H1 (cell line): ENCODE measurements around the gene TNFRSF8. TPM values are rescaled to one million over a fixed set of nuclear protein-coding genes. Genes with fewer than 3 reads are reported as not detected.

Experiments
- CTCF ChIA-PET: fragments of 300-600 bp; sonication (Branson Sonifier 250); formaldehyde crosslinking; loops from one replicate; lab custom pipeline; 2021; ENCODE audit not compliant: partially characterized antibody; lab: Charles Lee
- POLR2A ChIA-PET: fragments of 300-600 bp; sonication (Branson Sonifier 250); formaldehyde crosslinking; loops from one replicate; lab custom pipeline; 2021; ENCODE audit warnings: inconsistent platforms; ENCODE audit not compliant: partially characterized antibody; lab: Charles Lee
- DNase-seq, 2 experiments: peaks; one replicate each; pipeline versions ENCODE4 v3.0.0 to v3.0.0-alpha.2; 2010 to 2022; ENCODE audit warnings: low spot score in 2 of 2, low read depth in 1 of 2, mixed read lengths in 1 of 2
- FAIRE-seq: peaks from 2 replicates; lab custom pipeline; 2011; peaks lifted over from hg19 to GRCh38; lab: Jason Lieb, UNC
- H2AFZ ChIP-seq: 2 replicates; pipeline ENCODE4 v1.8.1; 2012; ENCODE audit warnings: low read length, inconsistent platforms
- H2AK5ac ChIP-seq: 2 replicates; pipeline ENCODE4 v1.6.1; 2013; ENCODE audit warnings: low read depth, low read length
- H2BK120ac ChIP-seq: replicated peaks from 2 replicates; pipeline ENCODE3; 2013; ENCODE audit warnings: low read depth, low read length, inconsistent platforms
- H2BK12ac ChIP-seq: 2 replicates; pipeline ENCODE4 v1.6.1; 2013; ENCODE audit warnings: low read depth, low read length
- H2BK15ac ChIP-seq: 2 replicates; pipeline ENCODE4 v1.6.1; 2013; ENCODE audit warnings: low read length
- H2BK20ac ChIP-seq: 2 replicates; pipeline ENCODE4 v1.6.1; 2013; ENCODE audit warnings: low read length
- H2BK5ac ChIP-seq: 2 replicates; pipeline ENCODE4 v1.6.1; 2013; ENCODE audit warnings: low read depth, low read length
- H3K14ac ChIP-seq: 2 replicates; pipeline ENCODE4 v1.6.1; 2013; ENCODE audit warnings: inconsistent platforms; ENCODE audit not compliant: insufficient read length
- H3K18ac ChIP-seq: 2 replicates; pipeline ENCODE4 v1.6.1; 2013; ENCODE audit warnings: low read length; ENCODE audit errors: extremely low read depth
- H3K23ac ChIP-seq: 2 replicates; pipeline ENCODE4 v1.6.1; 2013; ENCODE audit warnings: inconsistent platforms; ENCODE audit not compliant: insufficient read length
- H3K23me2 ChIP-seq: 2 replicates; pipeline ENCODE4 v1.6.1; 2013; ENCODE audit warnings: low read depth, low read length
- H3K27ac ChIP-seq: 2 replicates; pipeline ENCODE4 v1.6.1; 2011; ENCODE audit warnings: low read depth, low read length, inconsistent platforms
- H3K27me3 ChIP-seq, 4 experiments: replicated peaks in 1 of 4; 1 replicate in 1 of 4; 2 replicates in 3 of 4; pipeline versions ENCODE4 v1.6.1 to v1.8.1; 2011 to 2013; ENCODE audit warnings: low read length in 3 of 4, mild to moderate bottlenecking in 3 of 4, inconsistent platforms in 2 of 4, mixed read lengths in 2 of 4, moderate library complexity in 1 of 4; ENCODE audit not compliant: control insufficient read depth in 3 of 4, insufficient read depth in 3 of 4; ENCODE audit errors: extremely low read depth in 1 of 4
- H3K36me3 ChIP-seq, 4 experiments: 2 replicates each; pipeline versions ENCODE4 v1.6.1 to v1.8.1; 2011 to 2013; ENCODE audit warnings: mild to moderate bottlenecking in 4 of 4, low read length in 3 of 4, moderate library complexity in 2 of 4, control low read depth in 1 of 4, inconsistent platforms in 1 of 4; ENCODE audit not compliant: insufficient read depth in 4 of 4, control insufficient read depth in 2 of 4
- H3K4ac ChIP-seq: replicated peaks from 2 replicates; pipeline ENCODE3; 2013; ENCODE audit warnings: low read length, low read depth, mixed read lengths, inconsistent platforms; ENCODE audit not compliant: insufficient read length
- H3K4me1 ChIP-seq, 4 experiments: replicated peaks in 1 of 4; 1 replicate in 1 of 4; 2 replicates in 3 of 4; pipeline versions ENCODE4 v1.6.1 to v1.8.1; 2011 to 2013; ENCODE audit warnings: low read length in 3 of 4, inconsistent platforms in 2 of 4, mixed read lengths in 1 of 4; ENCODE audit not compliant: insufficient read depth in 4 of 4, control insufficient read depth in 3 of 4
- H3K4me2 ChIP-seq, 2 experiments: 2 replicates each; pipeline versions ENCODE4 v1.6.1 to v1.8.1; 2011 to 2013; ENCODE audit warnings: low read depth in 2 of 2, low read length in 2 of 2, control low read depth in 1 of 2, inconsistent platforms in 1 of 2, mild to moderate bottlenecking in 1 of 2; ENCODE audit not compliant: insufficient read depth in 1 of 2
- H3K4me3 ChIP-seq, 4 experiments: fragments of 200-600, 300-600 bp in 1 of 4; sonication (generic), shearing (Covaris generic), sonication (Bioruptor Twin) in 1 of 4; 2 replicates each; pipeline versions ENCODE4 v1.5.1 to v1.8.1; 2011 to 2016; ENCODE audit warnings: low read length in 4 of 4, low read depth in 3 of 4, control low read depth in 2 of 4, inconsistent platforms in 2 of 4, mild to moderate bottlenecking in 2 of 4, mixed read lengths in 1 of 4, moderate library complexity in 1 of 4; ENCODE audit not compliant: insufficient read depth in 2 of 4; ENCODE audit errors: extremely low read depth in 1 of 4
- H3K56ac ChIP-seq: replicated peaks from 2 replicates; pipeline ENCODE3; 2013; ENCODE audit warnings: low read depth, mild to moderate bottlenecking, mixed read lengths, low read length, inconsistent platforms; ENCODE audit not compliant: insufficient read length
- H3K79me1 ChIP-seq: 2 replicates; pipeline ENCODE4 v1.6.1; 2013; ENCODE audit warnings: low read depth, low read length, control low read depth
- H3K79me2 ChIP-seq, 2 experiments: 2 replicates each; pipeline versions ENCODE4 v1.6.1 to v1.8.1; 2012 to 2013; ENCODE audit warnings: low read length in 2 of 2, mild to moderate bottlenecking in 2 of 2, inconsistent platforms in 1 of 2; ENCODE audit not compliant: insufficient read depth in 2 of 2, control insufficient read depth in 1 of 2
- H3K9ac ChIP-seq, 4 experiments: replicated peaks in 1 of 4; 1 replicate in 1 of 4; 2 replicates in 3 of 4; pipeline versions ENCODE4 v1.6.1 to v1.8.1; 2011 to 2013; ENCODE audit warnings: low read depth in 3 of 4, low read length in 3 of 4, control low read depth in 2 of 4, mild to moderate bottlenecking in 2 of 4, moderate library complexity in 2 of 4, inconsistent platforms in 1 of 4; ENCODE audit errors: extremely low read depth in 1 of 4
- H3K9me3 ChIP-seq, 2 experiments: 2 replicates each; pipeline versions ENCODE4 v1.6.1 to v1.8.1; 2012 to 2013; ENCODE audit warnings: mild to moderate bottlenecking in 2 of 2, moderate library complexity in 2 of 2, control low read depth in 1 of 2, inconsistent platforms in 1 of 2, low read depth in 1 of 2, low read length in 1 of 2, mixed read lengths in 1 of 2; ENCODE audit not compliant: insufficient read depth in 2 of 2
- H4K20me1 ChIP-seq, 2 experiments: replicated peaks in 1 of 2; 2 replicates each; pipeline versions ENCODE3 to v1.8.1; 2011 to 2013; ENCODE audit warnings: inconsistent platforms in 2 of 2, low read length in 2 of 2, mild to moderate bottlenecking in 1 of 2; ENCODE audit not compliant: insufficient read depth in 2 of 2, control insufficient read depth in 1 of 2
- H4K5ac ChIP-seq: 2 replicates; pipeline ENCODE4 v1.6.1; 2013; ENCODE audit warnings: low read length, low read depth, mixed read lengths, inconsistent platforms; ENCODE audit not compliant: insufficient read length
- H4K8ac ChIP-seq: 2 replicates; pipeline ENCODE4 v1.8.0; 2013; ENCODE audit warnings: mild to moderate bottlenecking, moderate library complexity, low read length, inconsistent platforms; ENCODE audit not compliant: insufficient read depth; ENCODE audit errors: extremely low read depth
- H4K91ac ChIP-seq: replicated peaks from 2 replicates; pipeline ENCODE3; 2013; ENCODE audit warnings: low read length, mixed read lengths, inconsistent platforms; ENCODE audit not compliant: insufficient read length
- E2F6 ChIP-seq: IDR thresholded peaks from 2 replicates; pipeline ENCODE4 v1.6.1; 2012; ENCODE audit warnings: inconsistent platforms
- NANOG ChIP-seq: IDR thresholded peaks from 2 replicates; pipeline ENCODE4 v1.6.1; 2011; ENCODE audit warnings: low read length, low read depth, mild to moderate bottlenecking, inconsistent platforms; ENCODE audit not compliant: insufficient read depth, poor library complexity, severe bottlenecking
- WGBS, 2 experiments: shearing (Covaris generic) in 1 of 2; methylation state at CpG; one replicate each; pipeline versions ENCODE4 v1.1.6 to v1.1.7; 2013 to 2015; ENCODE audit warnings: low lambda C conversion rate in 2 of 2, mixed read lengths in 2 of 2, inconsistent platforms in 1 of 2, low coverage in 1 of 2, missing lambda C conversion rate in 1 of 2; ENCODE audit not compliant: insufficient replicate concordance in 2 of 2, insufficient coverage in 1 of 2, insufficient read length in 1 of 2; ENCODE audit errors: extremely low coverage in 1 of 2, missing lambda C conversion rate in 1 of 2; 5-methylcytosine and 5-hydroxymethylcytosine counted together
- polyA plus RNA-seq, 7 experiments: library from polyadenylated mRNA; depleted of rRNA in 3 of 7; stranded (reverse) in 5 of 7; unstranded in 2 of 7; fragments of >200 nt in 5 of 7; fragments of 200-250 nt in 2 of 7; gene quantifications; 1 replicate in 5 of 7; 2 replicates in 1 of 7; 4 replicates in 1 of 7; pipeline versions ENCODE4 v1.2.1 to v1.2.3, GENCODE V29; 2011 to 2013; ENCODE audit warnings: missing spikeins in 2 of 7, mixed read lengths in 2 of 7
- total RNA-seq: library from RNA; stranded (reverse); fragmentation: NEBNext Ultra II Directional; extraction: Animal tissue kit (Norgen Biotek cat#: 25700); gene quantifications from 2 replicates; pipeline ENCODE4 v1.2.1, GENCODE V29; 2021

The TNFRSF8 gene
- total and polyA plus RNA-seq, 2 of the 8 experiments (the other 6 are each of a cell fraction or from before 2014, with no cell fraction given) = 23.2 to 32.7 TPM

GRCh38 chr1:12168451-12169160 lies 105.5 kb downstream of the TNFRSF8 start:
- H2AK5ac ChIP-seq = no peak overlapping the region
- no peak overlapping the region for H2AFZ ChIP-seq
- H2BK120ac ChIP-seq = no peak overlapping the region
- H2BK20ac ChIP-seq = no peak overlapping the region
- H3K56ac ChIP-seq = no peak overlapping the region
- no peak overlapping the region for H3K9ac ChIP-seq
- no peak overlapping the region for H4K8ac ChIP-seq
- CTCF ChIA-PET = interaction anchor here (0.6 to 2.1 kb wide), 12 partner anchors 9 to 1062 kb away, joined by 3 to 10 read pairs (median 4); no protein-coding TSS in a partner anchor
- H2BK12ac ChIP-seq = no peak overlapping the region; the same call in 1 of the 2 replicates
- H2BK15ac ChIP-seq = no peak overlapping the region
- no peak overlapping the region for H3K4ac ChIP-seq
- H3K18ac ChIP-seq = no peak overlapping the region
- peaks cover 0 to 10% (median 5%) of the 10 kb centered on the region in 4 experiments; a peak in 5 of 7 replicates for H3K4me1 ChIP-seq
- H2BK5ac ChIP-seq = no peak overlapping the region
- TF ChIP-seq NANOG = no peak
- peak; percentile 46; the same call in 1 of the 2 replicates for TF ChIP-seq E2F6
- TF ChIP-seq, all 59 proteins: peak for 1
- H3K23me2 ChIP-seq = no peaks in the 10 kb centered on the region; the same call in 1 of the 2 replicates
- no peak overlapping the region for H3K14ac ChIP-seq
- FAIRE-seq (no peak), DNase-seq (no peak)
- H4K91ac ChIP-seq = no peak overlapping the region
- WGBS, 2 experiments = 82% methylated on average over 17 of the region's 17 CpGs; no CpG with 5 or more reads in 1 of the 2 experiments
- H3K79me1 ChIP-seq = no peaks in the 10 kb centered on the region
- no peaks in the 10 kb centered on the region for H3K9me3 ChIP-seq
- H3K23ac ChIP-seq = no peak overlapping the region
- H3K79me2 ChIP-seq = no peaks in the 10 kb centered on the region
- H3K27ac ChIP-seq = no peak overlapping the region
- POLR2A ChIA-PET = interaction anchor here (2.3 kb wide), 1 partner anchor 11 kb away, joined by 8 read pairs; no protein-coding TSS in a partner anchor
- H3K27me3 ChIP-seq = peaks cover 3 to 41% (median 29%) of the 10 kb centered on the region in 4 experiments
- H3K4me3 ChIP-seq = no peak overlapping the region
- H3K36me3 ChIP-seq = no peaks in the 10 kb centered on the region
- no peak overlapping the region for H4K5ac ChIP-seq
- peaks cover 0 to 2% of the 10 kb centered on the region in 2 experiments for H4K20me1 ChIP-seq
- H3K4me2 ChIP-seq = no peak overlapping the region
